ENCODE measurements around the gene SLC25A51.
"Not testable (repeated sequence)": the region's sequence is repeated elsewhere in the genome, so short reads cannot be mapped to it uniquely, and the experiment has no call there.

Gene SLC25A51

DNA sequence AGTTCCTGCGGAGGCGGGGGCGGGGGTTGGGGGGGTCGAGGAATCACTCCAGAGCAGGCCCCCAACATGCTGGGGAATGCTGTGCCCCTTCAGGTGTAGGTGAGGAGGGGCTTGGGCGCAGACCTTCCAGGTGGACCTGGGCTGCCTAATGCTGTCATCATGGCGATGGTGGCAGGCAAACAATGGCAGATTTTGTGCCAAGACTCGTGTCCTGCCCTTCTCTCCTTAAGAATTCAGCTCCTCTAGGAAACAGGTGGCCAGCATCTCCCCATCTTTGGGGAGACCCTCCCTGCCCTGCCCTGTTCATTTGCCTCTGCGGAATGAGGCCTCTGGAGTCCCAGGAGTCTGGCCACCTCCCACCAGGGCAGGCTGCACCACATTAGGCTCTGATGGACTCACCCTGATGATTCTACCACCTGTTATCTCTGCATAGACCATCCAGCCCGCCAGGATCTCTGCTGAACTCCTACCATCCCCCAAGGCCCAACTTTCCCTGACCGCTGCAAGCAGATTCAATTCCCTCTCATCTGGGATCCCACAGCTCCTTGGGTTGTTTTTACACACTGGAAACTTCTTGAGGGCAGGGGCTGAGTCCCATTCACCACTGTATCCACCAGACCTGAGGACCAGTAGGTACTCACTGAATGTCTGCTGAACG is 10.9 kb upstream of the SLC25A51 start:
- Histone ChIP-seq H3K4me3 (no peak overlapping the region), H3K9ac (ENCODE audit: insufficient read length) (no peak overlapping the region), H3K27ac (no peak overlapping the region), H3K36me3 (ENCODE audit: insufficient read depth, low read length) (peaks cover 10% of the 10 kb centered on the region; the same call in 1 of the 2 replicates), H3K9me3 (ENCODE audit: low read depth, low read length) (no peaks in the 10 kb centered on the region)
- TF ChIP-seq EZH2 (IDR thresholded peaks at IDR 0.05) (no peak), FOXP2 (optimal IDR thresholded peaks at IDR 0.05; ENCODE audit: control extremely low read depth, extremely low read length, insufficient read depth) (no peak), POLR2AphosphoS5 (IDR thresholded peaks at IDR 0.05; ENCODE audit: borderline replicate concordance, low read depth, low read length) (no peak)
- no peak for DNase-seq (ENCODE audit: low read depth, low spot score)

DNA sequence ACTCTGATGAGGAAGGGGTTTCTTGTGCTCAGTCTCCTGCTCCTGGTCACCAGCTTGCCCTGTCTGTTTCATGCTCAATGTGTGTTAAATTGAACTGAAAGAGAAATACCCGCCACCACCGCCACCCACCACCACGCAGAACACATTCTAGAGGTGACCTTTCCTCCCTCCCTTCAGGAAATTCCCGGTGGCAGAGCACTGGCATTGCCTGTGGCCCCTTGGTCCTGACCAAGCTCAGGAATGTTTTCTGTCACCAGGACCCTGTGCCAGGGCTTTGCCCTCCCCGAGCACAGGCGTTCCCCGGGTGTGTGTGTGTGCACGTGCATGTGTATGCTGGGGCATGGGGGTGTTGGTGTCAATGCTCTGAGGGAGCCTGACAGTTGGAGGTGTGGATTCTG is 10.2 kb upstream of the SLC25A51 start:
- H3K4me3 ChIP-seq = no peak overlapping the region
- TF ChIP-seq FOXP2 (optimal IDR thresholded peaks at IDR 0.05; ENCODE audit: control extremely low read depth, extremely low read length, insufficient read depth) = no peak
- no peak for TF ChIP-seq POLR2AphosphoS5 (IDR thresholded peaks at IDR 0.05; ENCODE audit: borderline replicate concordance, low read depth, low read length)
- TF ChIP-seq EZH2 (IDR thresholded peaks at IDR 0.05) = no peak
- H3K9ac ChIP-seq (ENCODE audit: insufficient read length) = no peak overlapping the region
- peaks cover 7% of the 10 kb centered on the region; the same call in 1 of the 2 replicates for H3K36me3 ChIP-seq (ENCODE audit: insufficient read depth, low read length)
- H3K9me3 ChIP-seq (ENCODE audit: low read depth, low read length) = no peaks in the 10 kb centered on the region
- no peak for DNase-seq (ENCODE audit: low read depth, low spot score)
- H3K27ac ChIP-seq = no peak overlapping the region

DNA sequence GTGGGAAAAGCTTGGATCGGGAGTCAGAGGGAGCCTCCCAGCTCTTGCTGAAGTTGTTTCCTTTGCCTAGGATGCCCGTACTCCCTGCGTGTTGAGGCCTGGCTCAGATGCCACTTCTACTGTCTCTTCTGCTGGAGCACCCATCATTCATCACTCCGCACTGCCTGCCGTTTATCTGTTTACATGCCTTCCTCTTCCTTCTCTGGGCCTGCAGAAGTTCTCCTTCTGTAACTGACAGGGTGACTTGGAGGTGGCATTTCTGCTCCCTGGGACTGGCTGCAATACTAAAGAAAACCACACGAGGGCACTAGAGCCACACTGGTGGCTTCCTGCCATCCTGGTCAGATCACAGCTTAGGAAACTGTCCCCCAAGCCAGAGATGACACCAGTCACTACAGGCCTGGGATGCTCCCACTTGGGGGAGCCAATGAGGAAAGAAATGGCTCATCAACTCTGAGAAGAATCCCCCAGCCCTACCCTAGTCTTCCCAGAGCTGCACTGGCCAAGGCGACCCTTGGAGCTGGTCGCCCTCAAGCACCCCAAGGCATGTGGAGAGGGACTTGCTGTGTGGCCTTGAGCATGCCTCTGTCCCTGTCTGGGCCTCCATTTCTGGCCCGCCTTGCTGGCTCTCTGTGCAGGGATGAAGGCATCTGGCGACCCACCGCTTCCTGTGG is 9.7 kb upstream of the SLC25A51 start:
- Histone ChIP-seq H3K9me3 (ENCODE audit: low read depth, low read length) (no peaks in the 10 kb centered on the region), H3K9ac (ENCODE audit: insufficient read length) (no peak overlapping the region), H3K36me3 (ENCODE audit: insufficient read depth, low read length) (peaks cover 7% of the 10 kb centered on the region; the same call in 1 of the 2 replicates), H3K27ac (no peak overlapping the region), H3K4me3 (no peak overlapping the region)
- DNase-seq (ENCODE audit: low read depth, low spot score) = peak; percentile 47
- no peak for TF ChIP-seq EZH2 (IDR thresholded peaks at IDR 0.05)
- peak; percentile 36 for TF ChIP-seq POLR2AphosphoS5 (IDR thresholded peaks at IDR 0.05; ENCODE audit: borderline replicate concordance, low read depth, low read length)
- TF ChIP-seq FOXP2 (optimal IDR thresholded peaks at IDR 0.05; ENCODE audit: control extremely low read depth, extremely low read length, insufficient read depth) = no peak

GRCh38 chr9:37911271-37911681 is 7.3 kb upstream of the SLC25A51 start:
- no peak overlapping the region for H3K27ac ChIP-seq
- no peak for DNase-seq (ENCODE audit: low read depth, low spot score)
- H3K4me3 ChIP-seq = no peak overlapping the region
- no peak overlapping the region for H3K9ac ChIP-seq (ENCODE audit: insufficient read length)
- H3K9me3 ChIP-seq (ENCODE audit: low read depth, low read length) = no peaks in the 10 kb centered on the region
- H3K36me3 ChIP-seq (ENCODE audit: insufficient read depth, low read length) = no peaks in the 10 kb centered on the region; the same call in 1 of the 2 replicates
- no peak for TF ChIP-seq POLR2AphosphoS5 (IDR thresholded peaks at IDR 0.05; ENCODE audit: borderline replicate concordance, low read depth, low read length)
- TF ChIP-seq FOXP2 (optimal IDR thresholded peaks at IDR 0.05; ENCODE audit: control extremely low read depth, extremely low read length, insufficient read depth) = no peak
- no peak for TF ChIP-seq EZH2 (IDR thresholded peaks at IDR 0.05)

DNA sequence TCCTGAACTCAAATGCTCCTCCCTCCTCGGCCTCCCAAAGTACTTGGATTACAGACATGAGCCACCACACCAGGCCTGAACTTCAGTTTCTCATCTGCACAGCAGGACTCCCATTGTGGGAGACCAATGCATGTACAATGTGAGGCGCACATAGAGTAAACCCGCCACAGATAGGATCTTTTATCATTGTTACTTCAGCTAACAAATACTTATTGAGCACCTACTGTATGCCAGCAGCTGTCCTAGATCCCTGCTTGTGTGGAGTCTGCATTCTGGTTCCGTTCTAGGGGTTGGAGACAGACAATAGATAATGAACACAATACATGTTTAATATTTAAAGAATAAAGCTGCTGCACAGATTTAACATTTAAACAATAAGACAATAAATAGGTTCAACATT is 6.3 kb upstream of the SLC25A51 start:
- H3K27ac ChIP-seq = no peak overlapping the region
- H3K9ac ChIP-seq (ENCODE audit: insufficient read length) = no peak overlapping the region
- H3K9me3 ChIP-seq (ENCODE audit: low read depth, low read length) = no peaks in the 10 kb centered on the region
- TF ChIP-seq POLR2AphosphoS5 (IDR thresholded peaks at IDR 0.05; ENCODE audit: borderline replicate concordance, low read depth, low read length) (no peak), EZH2 (IDR thresholded peaks at IDR 0.05) (no peak), FOXP2 (optimal IDR thresholded peaks at IDR 0.05; ENCODE audit: control extremely low read depth, extremely low read length, insufficient read depth) (no peak)
- H3K36me3 ChIP-seq (ENCODE audit: insufficient read depth, low read length) = no peaks in the 10 kb centered on the region
- DNase-seq (ENCODE audit: low read depth, low spot score) = no peak
- no peak overlapping the region for H3K4me3 ChIP-seq

GRCh38 chr9:37909836-37910235 is 5.9 kb upstream of the SLC25A51 start:
- not testable (repeated sequence) for H3K9me3 ChIP-seq (ENCODE audit: low read depth, low read length); H3K36me3 ChIP-seq (ENCODE audit: insufficient read depth, low read length)

DNA sequence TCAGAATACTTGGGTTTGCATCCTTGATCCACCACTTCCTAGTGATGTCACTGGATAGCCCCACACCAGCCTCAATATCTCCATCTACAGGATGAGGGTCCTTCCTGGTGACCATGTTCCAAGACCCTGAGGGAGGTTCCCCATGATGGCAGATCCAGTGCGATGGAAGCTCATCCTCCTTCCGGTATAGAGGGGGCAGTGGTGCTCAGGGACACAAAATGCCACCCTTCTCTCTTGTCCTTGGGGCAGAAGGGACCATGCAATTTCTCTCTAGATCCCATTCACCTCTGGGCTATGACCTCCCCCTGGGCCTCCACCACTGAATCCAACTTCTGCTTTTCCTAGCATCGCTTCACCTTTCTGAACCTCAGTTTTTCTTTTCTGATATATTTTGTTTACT is 5.4 kb upstream of the SLC25A51 start:
- no peak for DNase-seq (ENCODE audit: low read depth, low spot score)
- Histone ChIP-seq H3K36me3 (ENCODE audit: insufficient read depth, low read length) (no peaks in the 10 kb centered on the region), H3K4me3 (no peak overlapping the region), H3K9ac (ENCODE audit: insufficient read length) (no peak overlapping the region), H3K27ac (no peak overlapping the region), H3K9me3 (ENCODE audit: low read depth, low read length) (no peaks in the 10 kb centered on the region)
- TF ChIP-seq POLR2AphosphoS5 (IDR thresholded peaks at IDR 0.05; ENCODE audit: borderline replicate concordance, low read depth, low read length) (no peak), FOXP2 (optimal IDR thresholded peaks at IDR 0.05; ENCODE audit: control extremely low read depth, extremely low read length, insufficient read depth) (no peak), EZH2 (IDR thresholded peaks at IDR 0.05) (no peak)

More at GRCh38 chr9:37909836-37910235, 5.9 kb upstream of the SLC25A51 start:
- not testable (repeated sequence) for H3K27ac ChIP-seq; H3K4me3 ChIP-seq; DNase-seq (ENCODE audit: low read depth, low spot score); H3K9ac ChIP-seq (ENCODE audit: insufficient read length)

- DNase-seq (ENCODE audit: low read depth, low spot score) = no peak
- TF ChIP-seq FOXP2 (optimal IDR thresholded peaks at IDR 0.05; ENCODE audit: control extremely low read depth, extremely low read length, insufficient read depth) = no peak
- TF ChIP-seq EZH2 (IDR thresholded peaks at IDR 0.05) = no peak
- TF ChIP-seq POLR2AphosphoS5 (IDR thresholded peaks at IDR 0.05; ENCODE audit: borderline replicate concordance, low read depth, low read length) = no peak
- no peak overlapping the region for H3K4me3 ChIP-seq
- H3K9ac ChIP-seq (ENCODE audit: insufficient read length) = no peak overlapping the region
- no peaks in the 10 kb centered on the region for H3K36me3 ChIP-seq (ENCODE audit: insufficient read depth, low read length)
- H3K27ac ChIP-seq = no peak overlapping the region
- no peaks in the 10 kb centered on the region for H3K9me3 ChIP-seq (ENCODE audit: low read depth, low read length)
Measured at GRCh38 chr9:37908698-37909186, 4.8 kb upstream of the SLC25A51 start.

All from SK-N-MC (cell line).